Activated CD4-positive, alpha-beta T cell treated with anti-CD3 and anti-CD28 coated beads, Interleukin-2, amount 50 U/mL, for 4 hours (primary cell): Measurements from ENCODE around the gene PUM1.

Experiments used
- DNase-seq, 2 experiments: peaks; one replicate each; pipeline ENCODE4 v3.0.0-alpha.2; 2020

PUM1 gene

GRCh38 chr1:30888391-30888790 is 177.1 kb downstream of the PUM1 start:
- DNase-seq, result no peak

- no peak for DNase-seq
Measured at GRCh38 chr1:30887485-30888315, 177.8 kb downstream of the PUM1 start.

- no peak for DNase-seq
Measured at GRCh38 chr1:30886710-30887428, 178.6 kb downstream of the PUM1 start.

- DNase-seq, result no peak
Measured at GRCh38 chr1:30885570-30886522, 179.7 kb downstream of the PUM1 start.

- DNase-seq, result no peak
Measured at GRCh38 chr1:30884723-30885122, 180.8 kb downstream of the PUM1 start.

- no peak for DNase-seq
Measured at GRCh38 chr1:30883389-30884172, 181.9 kb downstream of the PUM1 start.

- no peak for DNase-seq
Measured at GRCh38 chr1:30882678-30883388, 182.7 kb downstream of the PUM1 start.
